Measurements from ENCODE around the gene APEX1. TPM values are rescaled to one million over a fixed set of nuclear protein-coding genes. Genes with fewer than 3 reads are reported as not detected.

APEX1 gene
- total RNA-seq = 159 TPM
- 128 TPM for polyA plus RNA-seq
- long read RNA-seq, donor 1, transcript APEX1-201 (5 exons, 1,484 nt) = major isoform, 7 of 13 reads
- long read RNA-seq, donor 1, partial matches to known transcripts = 0 of 13 reads
- long read RNA-seq, donor 1, other reads (novel, unspliced or antisense) = 0 of 13 reads
- long read RNA-seq, donor 2 = 0 reads
- long read RNA-seq, donor 3, transcript APEX1-210 (5 exons, 1,437 nt) = minor isoform, 10 of 159 reads
- long read RNA-seq, donor 3, transcript APEX1-216 (3 exons, 1,803 nt) = minor isoform, 8 of 159 reads
- long read RNA-seq, donor 3, transcript APEX1-201 (5 exons, 1,484 nt) = major isoform, 75 of 159 reads
- long read RNA-seq, donor 3, transcript APEX1-205 (4 exons, 1,603 nt) = minor isoform, 10 of 159 reads
- long read RNA-seq, donor 3, partial matches to known transcripts = 40 of 159 reads
- long read RNA-seq, donor 3, other reads (novel, unspliced or antisense) = 7 of 159 reads
- long read RNA-seq, donor 4, transcript APEX1-201 (5 exons, 1,484 nt) = major isoform, 16 of 56 reads
- long read RNA-seq, donor 4, transcript APEX1-210 (5 exons, 1,437 nt) = minor isoform, 5 of 56 reads
- long read RNA-seq, donor 4, partial matches to known transcripts = 29 of 56 reads
- long read RNA-seq, donor 4, other reads (novel, unspliced or antisense) = 0 of 56 reads
- long read RNA-seq, donor 5, transcript APEX1-201 (5 exons, 1,484 nt) = major isoform, 85 of 190 reads
- long read RNA-seq, donor 5, transcript APEX1-205 (4 exons, 1,603 nt) = minor isoform, 21 of 190 reads
- long read RNA-seq, donor 5, transcript APEX1-216 (3 exons, 1,803 nt) = minor isoform, 11 of 190 reads
- long read RNA-seq, donor 5, transcript APEX1-210 (5 exons, 1,437 nt) = minor isoform, 14 of 190 reads
- long read RNA-seq, donor 5, partial matches to known transcripts = 49 of 190 reads
- long read RNA-seq, donor 5, other reads (novel, unspliced or antisense) = 0 of 190 reads
- long read RNA-seq, donor 6, transcript APEX1-201 (5 exons, 1,484 nt) = major isoform, 40 of 62 reads
- long read RNA-seq, donor 6, transcript APEX1-210 (5 exons, 1,437 nt) = minor isoform, 6 of 62 reads
- long read RNA-seq, donor 6, transcript APEX1-216 (3 exons, 1,803 nt) = minor isoform, 7 of 62 reads
- long read RNA-seq, donor 6, partial matches to known transcripts = 0 of 62 reads
- long read RNA-seq, donor 6, other reads (novel, unspliced or antisense) = 0 of 62 reads
- long read RNA-seq, donor 7, transcript APEX1-201 (5 exons, 1,484 nt) = major isoform, 52 of 93 reads
- long read RNA-seq, donor 7, transcript APEX1-216 (3 exons, 1,803 nt) = minor isoform, 7 of 93 reads
- long read RNA-seq, donor 7, partial matches to known transcripts = 22 of 93 reads
- long read RNA-seq, donor 7, other reads (novel, unspliced or antisense) = 0 of 93 reads
- long read RNA-seq, donor 8, transcript APEX1-210 (5 exons, 1,437 nt) = minor isoform, 6 of 41 reads
- long read RNA-seq, donor 8, transcript APEX1-201 (5 exons, 1,484 nt) = major isoform, 24 of 41 reads
- long read RNA-seq, donor 8, partial matches to known transcripts = 6 of 41 reads
- long read RNA-seq, donor 8, other reads (novel, unspliced or antisense) = 0 of 41 reads
- long read RNA-seq, donor 9, transcript APEX1-216 (3 exons, 1,803 nt) = minor isoform, 6 of 63 reads
- long read RNA-seq, donor 9, transcript APEX1-201 (5 exons, 1,484 nt) = major isoform, 32 of 63 reads
- long read RNA-seq, donor 9, transcript APEX1-210 (5 exons, 1,437 nt) = minor isoform, 5 of 63 reads
- long read RNA-seq, donor 9, partial matches to known transcripts = 7 of 63 reads
- long read RNA-seq, donor 9, other reads (novel, unspliced or antisense) = 5 of 63 reads
- long read RNA-seq, donor 10, transcript APEX1-201 (5 exons, 1,484 nt) = major isoform, 35 of 54 reads
- long read RNA-seq, donor 10, transcript APEX1-205 (4 exons, 1,603 nt) = minor isoform, 5 of 54 reads
- long read RNA-seq, donor 10, transcript APEX1-210 (5 exons, 1,437 nt) = minor isoform, 8 of 54 reads
- long read RNA-seq, donor 10, partial matches to known transcripts = 0 of 54 reads
- long read RNA-seq, donor 10, other reads (novel, unspliced or antisense) = 0 of 54 reads

DNA sequence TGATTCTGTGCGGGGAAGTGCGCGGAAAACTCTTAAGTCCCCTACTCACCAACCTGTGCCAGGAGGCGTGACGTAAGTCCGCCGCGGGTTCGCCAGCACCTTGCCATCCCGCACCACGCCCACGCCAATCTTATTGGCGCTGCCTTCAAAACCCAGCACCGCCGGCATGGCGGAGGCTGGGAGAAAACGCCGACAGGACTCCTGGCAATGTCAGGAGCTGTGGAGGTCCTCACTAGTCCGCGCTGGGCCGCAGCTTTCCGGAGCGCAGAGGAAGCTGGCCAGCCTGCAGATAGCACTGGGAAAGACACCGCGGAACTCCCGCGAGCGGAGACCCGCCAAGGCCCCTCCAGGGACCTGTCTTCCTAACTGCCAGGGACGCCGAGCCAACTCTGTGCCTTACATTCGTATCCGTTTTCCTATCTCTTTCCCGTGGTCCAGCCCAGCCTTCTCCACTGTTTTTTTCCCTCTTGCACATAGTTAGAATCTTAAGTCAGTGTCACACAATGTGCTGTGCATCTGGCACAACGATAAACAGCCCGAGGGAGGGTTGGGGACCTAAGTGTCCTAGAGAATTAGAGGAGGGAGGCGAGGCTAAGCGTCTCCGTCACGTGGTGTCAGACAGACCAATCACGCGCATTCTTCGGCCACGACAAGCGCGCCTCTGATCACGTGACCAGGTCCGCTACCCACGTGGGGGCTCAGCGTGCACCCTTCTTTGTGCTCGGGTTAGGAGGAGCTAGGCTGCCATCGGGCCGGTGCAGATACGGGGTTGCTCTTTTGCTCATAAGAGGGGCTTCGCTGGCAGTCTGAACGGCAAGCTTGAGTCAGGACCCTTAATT is at the start of gene APEX1, which contains the start of gene OSGEP:
Gene APEX1 (plus strand): TSS at position 711 of the 839 bp plus-strand sequence. CDS start 420 bp downstream, outside the sequence.
Gene OSGEP (minus strand): TSS at position 297 of the 839 bp plus-strand sequence. CDS start 129 bp downstream, at position 168.
- peak; percentile 98 to 100 (median 99) for DNase-seq (ENCODE audit: low read depth in 6 of 9, low spot score in 9 of 9)
- H3K36me3 ChIP-seq (ENCODE audit: control insufficient read depth in 2 of 2, insufficient read depth in 2 of 2, low read length in 1 of 2) = peaks cover 45 to 51% of the 10 kb centered on the region in 2 donors
- H3K27me3 ChIP-seq (ENCODE audit: control insufficient read depth in 2 of 2, insufficient read depth in 1 of 2, low read length in 1 of 2) = no peaks in the 10 kb centered on the region
- WGBS = under 1% methylated on average over 56 of the region's 56 CpGs
- peak within 1 kb of the TSS; percentile 96 to 99 for H3K27ac ChIP-seq (ENCODE audit: low read depth in 1 of 2, low read length in 1 of 2)
- H3K9me3 ChIP-seq (ENCODE audit: control insufficient read depth in 2 of 2, insufficient read depth in 1 of 2, low read length in 1 of 2) = no peaks in the 10 kb centered on the region
- H3K4me3 ChIP-seq (ENCODE audit: low read length in 2 of 2) = peak within 1 kb of the TSS; percentile 76 to 86
- H3K4me1 ChIP-seq (ENCODE audit: control insufficient read depth in 2 of 2, insufficient read depth in 2 of 2, low read length in 2 of 2) = peaks cover 16 to 18% of the 10 kb centered on the region in 2 donors

DNA sequence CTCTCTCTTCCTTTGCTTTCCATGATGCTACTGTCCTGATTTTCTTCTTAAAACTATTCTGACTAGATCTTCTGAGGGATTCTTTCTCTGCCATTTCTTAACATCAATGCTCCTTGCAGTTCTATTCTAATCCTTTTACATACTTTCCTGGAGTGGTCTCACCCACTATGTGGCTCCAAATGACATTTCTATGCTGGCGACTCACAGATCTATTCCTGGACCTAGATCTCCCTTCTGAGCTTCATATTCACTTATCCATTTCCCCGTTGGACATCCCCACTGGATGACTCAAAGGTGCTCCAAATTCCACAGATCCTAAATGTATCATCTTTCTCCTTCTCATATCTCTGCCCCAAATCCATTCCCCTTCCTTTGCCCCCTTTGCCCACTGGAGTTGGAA is 45.8 kb upstream of the APEX1 start:
- 96% methylated on average over 2 of the region's 2 CpGs for WGBS
- no peaks in the 10 kb centered on the region for H3K9me3 ChIP-seq (ENCODE audit: control insufficient read depth in 2 of 2, insufficient read depth in 1 of 2, low read length in 1 of 2)
- no peak overlapping the region for H3K27ac ChIP-seq (ENCODE audit: low read depth in 1 of 2, low read length in 1 of 2)
- H3K4me1 ChIP-seq (ENCODE audit: control insufficient read depth in 2 of 2, insufficient read depth in 2 of 2, low read length in 2 of 2) = peaks cover 4% of the 10 kb centered on the region in 2 donors
- no peak overlapping the region for H3K4me3 ChIP-seq (ENCODE audit: low read length in 2 of 2)
- H3K36me3 ChIP-seq (ENCODE audit: control insufficient read depth in 2 of 2, insufficient read depth in 2 of 2, low read length in 1 of 2) = peaks cover 21 to 22% of the 10 kb centered on the region in 2 donors
- DNase-seq (ENCODE audit: low read depth in 6 of 9, low spot score in 9 of 9) = no peak
- no peaks in the 10 kb centered on the region for H3K27me3 ChIP-seq (ENCODE audit: control insufficient read depth in 2 of 2, insufficient read depth in 1 of 2, low read length in 1 of 2)

DNA sequence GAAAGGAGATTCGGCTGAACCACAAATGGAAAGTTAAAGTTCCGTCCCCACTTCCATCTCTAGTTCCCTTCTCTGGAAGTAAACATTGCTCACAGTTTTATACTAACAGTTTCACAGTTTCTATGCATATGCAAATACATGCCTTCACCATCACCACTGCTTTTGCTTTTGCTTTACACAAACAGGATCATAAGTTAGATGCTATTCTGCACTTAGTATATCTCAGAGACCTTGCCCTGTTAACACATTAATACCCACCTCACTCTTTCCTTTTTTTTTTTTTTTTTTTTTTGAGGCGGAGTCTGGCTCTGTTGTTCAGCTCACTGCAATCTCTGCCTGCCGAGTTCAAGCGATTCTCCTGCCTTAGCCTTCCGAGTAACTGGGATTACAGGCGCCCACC is 42.6 kb upstream of the APEX1 start:
- Histone ChIP-seq H3K4me3 (ENCODE audit: low read length in 2 of 2) (peak overlapping the region; percentile 95 to 99), H3K27ac (ENCODE audit: low read depth in 1 of 2, low read length in 1 of 2) (peak overlapping the region in 1 of 2 donors; percentile 97), H3K9me3 (ENCODE audit: control insufficient read depth in 2 of 2, insufficient read depth in 1 of 2, low read length in 1 of 2) (no peaks in the 10 kb centered on the region), H3K4me1 (ENCODE audit: control insufficient read depth in 2 of 2, insufficient read depth in 2 of 2, low read length in 2 of 2) (peaks cover 6 to 9% of the 10 kb centered on the region in 2 donors), H3K36me3 (ENCODE audit: control insufficient read depth in 2 of 2, insufficient read depth in 2 of 2, low read length in 1 of 2) (peaks cover 7 to 10% of the 10 kb centered on the region in 2 donors), H3K27me3 (ENCODE audit: control insufficient read depth in 2 of 2, insufficient read depth in 1 of 2, low read length in 1 of 2) (no peaks in the 10 kb centered on the region)
- DNase-seq (ENCODE audit: low read depth in 6 of 9, low spot score in 9 of 9) = peak in 1 of 9 donors; percentile 34
- WGBS = 12% methylated on average over 7 of the region's 7 CpGs

- peak within 1 kb of the TSS; percentile 90 to 97 for H3K27ac ChIP-seq (ENCODE audit: low read depth in 1 of 2, low read length in 1 of 2)
- H3K27me3 ChIP-seq (ENCODE audit: control insufficient read depth in 2 of 2, insufficient read depth in 1 of 2, low read length in 1 of 2) = no peaks in the 10 kb centered on the region
- peaks cover under 1 to 4% of the 10 kb centered on the region in 2 donors for H3K36me3 ChIP-seq (ENCODE audit: control insufficient read depth in 2 of 2, insufficient read depth in 2 of 2, low read length in 1 of 2)
- H3K4me3 ChIP-seq (ENCODE audit: low read length in 2 of 2) = peak within 1 kb of the TSS; percentile 95 to 99
- peak in 6 of 9 donors; percentile 48 to 82 (median 66) for DNase-seq (ENCODE audit: low read depth in 6 of 9, low spot score in 9 of 9)
- H3K4me1 ChIP-seq (ENCODE audit: control insufficient read depth in 2 of 2, insufficient read depth in 2 of 2, low read length in 2 of 2) = peaks cover 6 to 9% of the 10 kb centered on the region in 2 donors
- WGBS = under 1% methylated on average over 43 of the region's 43 CpGs
- no peaks in the 10 kb centered on the region for H3K9me3 ChIP-seq (ENCODE audit: control insufficient read depth in 2 of 2, insufficient read depth in 1 of 2, low read length in 1 of 2)
Measured at GRCh38 chr14:20412876-20413743, 41.9 kb upstream of the APEX1 start, which contains the start of gene TEP1. Gene TEP1 (minus strand): TSS chr14:20413501. CDS start chr14:20408439, 5,062 bp downstream.

- H3K36me3 ChIP-seq (ENCODE audit: control insufficient read depth in 2 of 2, insufficient read depth in 2 of 2, low read length in 1 of 2) = no peaks in the 10 kb centered on the region
- H3K4me3 ChIP-seq (ENCODE audit: low read length in 2 of 2) = peak overlapping the region; percentile 95 to 99
- peak in 3 of 9 donors; percentile 40 to 66 (median 46) for DNase-seq (ENCODE audit: low read depth in 6 of 9, low spot score in 9 of 9)
- under 1% methylated on average over 9 of the region's 9 CpGs for WGBS
- no peaks in the 10 kb centered on the region for H3K9me3 ChIP-seq (ENCODE audit: control insufficient read depth in 2 of 2, insufficient read depth in 1 of 2, low read length in 1 of 2)
- peak overlapping the region; percentile 90 to 97 for H3K27ac ChIP-seq (ENCODE audit: low read depth in 1 of 2, low read length in 1 of 2)
- H3K27me3 ChIP-seq (ENCODE audit: control insufficient read depth in 2 of 2, insufficient read depth in 1 of 2, low read length in 1 of 2) = no peaks in the 10 kb centered on the region
- H3K4me1 ChIP-seq (ENCODE audit: control insufficient read depth in 2 of 2, insufficient read depth in 2 of 2, low read length in 2 of 2) = peaks cover 6 to 9% of the 10 kb centered on the region in 2 donors
Measured at GRCh38 chr14:20413744-20414082, 41.3 kb upstream of the APEX1 start.

GRCh38 chr14:20415782-20416206 is 39.2 kb upstream of the APEX1 start:
- peaks cover 6 to 9% of the 10 kb centered on the region in 2 donors for H3K4me1 ChIP-seq (ENCODE audit: control insufficient read depth in 2 of 2, insufficient read depth in 2 of 2, low read length in 2 of 2)
- no peaks in the 10 kb centered on the region for H3K27me3 ChIP-seq (ENCODE audit: control insufficient read depth in 2 of 2, insufficient read depth in 1 of 2, low read length in 1 of 2)
- H3K27ac ChIP-seq (ENCODE audit: low read depth in 1 of 2, low read length in 1 of 2) = peak overlapping the region in 1 of 2 donors; percentile 13
- no peak overlapping the region for H3K4me3 ChIP-seq (ENCODE audit: low read length in 2 of 2)
- H3K36me3 ChIP-seq (ENCODE audit: control insufficient read depth in 2 of 2, insufficient read depth in 2 of 2, low read length in 1 of 2) = no peaks in the 10 kb centered on the region
- WGBS = 30% methylated on average over 3 of the region's 3 CpGs
- peak in 6 of 9 donors; percentile 25 to 78 (median 50) for DNase-seq (ENCODE audit: low read depth in 6 of 9, low spot score in 9 of 9)
- H3K9me3 ChIP-seq (ENCODE audit: control insufficient read depth in 2 of 2, insufficient read depth in 1 of 2, low read length in 1 of 2) = no peaks in the 10 kb centered on the region
